MM.1S (cell line): Measurements from ENCODE around the gene APBB2.

ENCODE experiments used
- EZH2 ChIP-seq: fragments of 300-600 bp; sonication (generic); optimal IDR thresholded peaks from 2 replicates; pipeline ENCODE3; 2017; ENCODE audit warnings: low read depth, mild to moderate bottlenecking, antibody characterized with exemption, low read length, mixed read lengths
- TF ChIP-seq, protein P1 (sequence below): fragments of 300-600 bp; sonication (generic); IDR thresholded peaks from 2 replicates; pipeline ENCODE4 v1.5.1; 2016; ENCODE audit warnings: antibody characterized with exemption, low read length, mixed read lengths

- TF ChIP-seq, protein P1, sequence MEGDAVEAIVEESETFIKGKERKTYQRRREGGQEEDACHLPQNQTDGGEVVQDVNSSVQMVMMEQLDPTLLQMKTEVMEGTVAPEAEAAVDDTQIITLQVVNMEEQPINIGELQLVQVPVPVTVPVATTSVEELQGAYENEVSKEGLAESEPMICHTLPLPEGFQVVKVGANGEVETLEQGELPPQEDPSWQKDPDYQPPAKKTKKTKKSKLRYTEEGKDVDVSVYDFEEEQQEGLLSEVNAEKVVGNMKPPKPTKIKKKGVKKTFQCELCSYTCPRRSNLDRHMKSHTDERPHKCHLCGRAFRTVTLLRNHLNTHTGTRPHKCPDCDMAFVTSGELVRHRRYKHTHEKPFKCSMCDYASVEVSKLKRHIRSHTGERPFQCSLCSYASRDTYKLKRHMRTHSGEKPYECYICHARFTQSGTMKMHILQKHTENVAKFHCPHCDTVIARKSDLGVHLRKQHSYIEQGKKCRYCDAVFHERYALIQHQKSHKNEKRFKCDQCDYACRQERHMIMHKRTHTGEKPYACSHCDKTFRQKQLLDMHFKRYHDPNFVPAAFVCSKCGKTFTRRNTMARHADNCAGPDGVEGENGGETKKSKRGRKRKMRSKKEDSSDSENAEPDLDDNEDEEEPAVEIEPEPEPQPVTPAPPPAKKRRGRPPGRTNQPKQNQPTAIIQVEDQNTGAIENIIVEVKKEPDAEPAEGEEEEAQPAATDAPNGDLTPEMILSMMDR, result no peak
- no peak for TF ChIP-seq EZH2
Observed at GRCh38 chr4:40923316-40924095, 290.8 kb downstream of the APBB2 start.
